Neural progenitor cell (in vitro differentiated cells): ENCODE measurements around the gene ITGB1.

Source experiments
- CTCF ChIP-seq: fragments of 200-600 bp; sonication (generic); IDR thresholded peaks from 2 replicates; pipeline ENCODE4 v1.5.1; 2017; ENCODE audit warnings: antibody characterized with exemption, mild to moderate bottlenecking
- EZH2 ChIP-seq: fragments of 200-600 bp; sonication (generic); IDR thresholded peaks from 2 replicates; pipeline ENCODE4 v1.6.1; 2017; ENCODE audit warnings: antibody characterized with exemption, mild to moderate bottlenecking, moderate library complexity

GRCh38 chr10:32961895-32962369 lies 3.9 kb upstream of the ITGB1 start:
- TF ChIP-seq CTCF (no peak), EZH2 (no peak)
